Immature natural killer cell (primary cell): ENCODE data around the gene CSTF1. TPM values are rescaled to one million over a fixed set of nuclear protein-coding genes. Genes with fewer than 3 reads are reported as not detected.

Experiments
- DNase-seq, 3 donors: peaks; one replicate each; pipeline ENCODE4 v3.0.0; 2022; ENCODE audit warnings: mixed read lengths in 1 of 3
- H3K27ac Mint-ChIP-seq, 6 donors: one replicate each; pipeline ENCODE4 v1.8.0; 2020; ENCODE audit warnings: mixed read lengths in 6 of 6, mild to moderate bottlenecking in 5 of 6, inconsistent platforms in 4 of 6, moderate library complexity in 3 of 6
- H3K27me3 Mint-ChIP-seq, 3 donors: one replicate each; pipeline ENCODE4 v1.8.0; 2020 to 2021; ENCODE audit warnings: low read depth in 3 of 3, mild to moderate bottlenecking in 3 of 3, mixed read lengths in 3 of 3, moderate library complexity in 3 of 3, inconsistent platforms in 1 of 3
- H3K36me3 Mint-ChIP-seq, 3 donors: one replicate each; pipeline ENCODE4 v1.8.0; 2020; ENCODE audit warnings: mixed read lengths in 3 of 3, inconsistent platforms in 2 of 3, mild to moderate bottlenecking in 2 of 3
- H3K4me1 Mint-ChIP-seq, 2 donors: one replicate each; pipeline ENCODE4 v1.8.0; 2020; ENCODE audit warnings: inconsistent platforms in 2 of 2, mild to moderate bottlenecking in 2 of 2, mixed read lengths in 2 of 2, moderate library complexity in 1 of 2
- H3K4me3 Mint-ChIP-seq, 5 donors: one replicate each; pipeline ENCODE4 v1.8.0; 2020; ENCODE audit warnings: mild to moderate bottlenecking in 5 of 5, mixed read lengths in 5 of 5, inconsistent platforms in 3 of 5, moderate library complexity in 3 of 5
- H3K9me3 Mint-ChIP-seq, 6 donors: one replicate each; pipeline ENCODE4 v1.8.0; 2020; ENCODE audit warnings: mild to moderate bottlenecking in 6 of 6, mixed read lengths in 6 of 6, inconsistent platforms in 4 of 6, moderate library complexity in 3 of 6
- polyA plus RNA-seq, 3 donors: library from polyadenylated mRNA; unstranded; fragments of 300-500 nt; fragmentation: Illumina TruSeq; gene quantifications; one replicate each; pipeline ENCODE4 v1.2.3, GENCODE V29; 2021

CSTF1 gene
- polyA plus RNA-seq, 3 donors from 2014 or later, result 21.2 to 42.2 (median 30.6) TPM

GRCh38 chr20:56443654-56444540, 51.5 kb downstream of the CSTF1 start:
- Mint-ChIP-seq H3K4me1 (peaks cover 37 to 40% of the 10 kb centered on the region in 2 donors), H3K36me3 (peaks cover 5 to 23% (median 15%) of the 10 kb centered on the region in 3 donors), H3K4me3 (no peak overlapping the region), H3K9me3 (no peaks in the 10 kb centered on the region), H3K27me3 (peaks cover 0 to 12% (median 2%) of the 10 kb centered on the region in 3 donors), H3K27ac (peak overlapping the region in 1 of 6 donors; percentile 25)
- no peak for DNase-seq

GRCh38 chr20:56445130-56445529, 52.7 kb downstream of the CSTF1 start:
- H3K9me3 Mint-ChIP-seq, result no peaks in the 10 kb centered on the region
- peaks cover 0 to 8% (median 2%) of the 10 kb centered on the region in 3 donors for H3K27me3 Mint-ChIP-seq
- H3K36me3 Mint-ChIP-seq, result peaks cover 5 to 23% (median 15%) of the 10 kb centered on the region in 3 donors
- no peak overlapping the region for H3K4me3 Mint-ChIP-seq
- peaks cover 25 to 29% of the 10 kb centered on the region in 2 donors for H3K4me1 Mint-ChIP-seq
- peak overlapping the region in 3 of 6 donors; percentile 13 to 71 (median 53) for H3K27ac Mint-ChIP-seq
- DNase-seq, result no peak

- DNase-seq, result no peak
- peaks cover 0 to 7% (median 2%) of the 10 kb centered on the region in 3 donors for H3K27me3 Mint-ChIP-seq
- peak overlapping the region in 1 of 6 donors; percentile 40 for H3K27ac Mint-ChIP-seq
- H3K4me1 Mint-ChIP-seq, result peaks cover 21 to 25% of the 10 kb centered on the region in 2 donors
- no peaks in the 10 kb centered on the region for H3K9me3 Mint-ChIP-seq
- H3K4me3 Mint-ChIP-seq, result no peak overlapping the region
- peaks cover 5 to 23% (median 15%) of the 10 kb centered on the region in 3 donors for H3K36me3 Mint-ChIP-seq
Measured at GRCh38 chr20:56445540-56445939, 53.1 kb downstream of the CSTF1 start.

- H3K27ac Mint-ChIP-seq, result no peak overlapping the region
- DNase-seq, result no peak
- H3K4me1 Mint-ChIP-seq, result peaks cover 8 to 14% of the 10 kb centered on the region in 2 donors
- H3K27me3 Mint-ChIP-seq, result peaks cover 0 to 2% (median 1%) of the 10 kb centered on the region in 3 donors
- peaks cover 13 to 37% (median 28%) of the 10 kb centered on the region in 3 donors for H3K36me3 Mint-ChIP-seq
- H3K4me3 Mint-ChIP-seq, result no peak overlapping the region
- no peaks in the 10 kb centered on the region for H3K9me3 Mint-ChIP-seq
Measured at GRCh38 chr20:56447227-56447626, 54.8 kb downstream of the CSTF1 start.

GRCh38 chr20:56449459-56449858, 57.0 kb downstream of the CSTF1 start:
- peaks cover 13 to 38% (median 33%) of the 10 kb centered on the region in 3 donors for H3K36me3 Mint-ChIP-seq
- no peak overlapping the region for H3K27ac Mint-ChIP-seq
- H3K9me3 Mint-ChIP-seq, result no peaks in the 10 kb centered on the region
- peaks cover 0 to 2% (median 1%) of the 10 kb centered on the region in 3 donors for H3K27me3 Mint-ChIP-seq
- H3K4me1 Mint-ChIP-seq, result peaks cover 2 to 3% of the 10 kb centered on the region in 2 donors
- no peak overlapping the region for H3K4me3 Mint-ChIP-seq
- no peak for DNase-seq

- Mint-ChIP-seq H3K27me3 (peaks cover 0 to 1% (median 1%) of the 10 kb centered on the region in 3 donors), H3K9me3 (no peaks in the 10 kb centered on the region), H3K4me3 (no peak overlapping the region), H3K4me1 (peaks cover 8 to 10% of the 10 kb centered on the region in 2 donors), H3K27ac (no peak overlapping the region), H3K36me3 (peaks cover 13 to 29% (median 29%) of the 10 kb centered on the region in 3 donors)
- DNase-seq, result no peak
Measured at GRCh38 chr20:56451056-56451765, 58.8 kb downstream of the CSTF1 start.

GRCh38 chr20:56453352-56453751, 60.9 kb downstream of the CSTF1 start:
- peaks cover 12 to 35% (median 29%) of the 10 kb centered on the region in 3 donors for H3K36me3 Mint-ChIP-seq
- H3K9me3 Mint-ChIP-seq, result no peaks in the 10 kb centered on the region
- no peak overlapping the region for H3K4me3 Mint-ChIP-seq
- H3K4me1 Mint-ChIP-seq, result peaks cover 6 to 10% of the 10 kb centered on the region in 2 donors
- H3K27ac Mint-ChIP-seq, result no peak overlapping the region
- DNase-seq, result no peak
- H3K27me3 Mint-ChIP-seq, result peaks cover 0 to 3% (median 1%) of the 10 kb centered on the region in 3 donors

- peaks cover 10 to 17% of the 10 kb centered on the region in 2 donors for H3K4me1 Mint-ChIP-seq
- H3K27me3 Mint-ChIP-seq, result peaks cover 0 to 3% (median 2%) of the 10 kb centered on the region in 3 donors
- no peak overlapping the region for H3K4me3 Mint-ChIP-seq
- no peak for DNase-seq
- H3K9me3 Mint-ChIP-seq, result no peaks in the 10 kb centered on the region
- peak overlapping the region in 3 of 6 donors; percentile 1 to 37 (median 24) for H3K27ac Mint-ChIP-seq
- H3K36me3 Mint-ChIP-seq, result peaks cover 8 to 30% (median 24%) of the 10 kb centered on the region in 3 donors
Measured at GRCh38 chr20:56454754-56455153, 62.3 kb downstream of the CSTF1 start.

Other genes starting within 250 kb of the CSTF1 start
- gene MC3R, start 143.9 kb upstream of the CSTF1 start, polyA plus RNA-seq, result not detected
- gene FAM210B, start 33.7 kb upstream of the CSTF1 start, polyA plus RNA-seq, result 10 to 100 TPM; 15.2 to 29.7 (median 15.8) TPM
- 1 to 10 TPM; 1.1 to 2.2 (median 1.8) TPM for gene AURKA, start 430 bp upstream of the CSTF1 start, polyA plus RNA-seq
- 1 to 10 TPM; 3.2 to 5.5 (median 3.5) TPM for gene CASS4, start 19.6 kb downstream of the CSTF1 start, polyA plus RNA-seq
- gene RTF2, start 76.0 kb downstream of the CSTF1 start, polyA plus RNA-seq, result 100 to 1,000 TPM; 155 to 163 (median 161) TPM
- gene FAM209A, start 132.1 kb downstream of the CSTF1 start, polyA plus RNA-seq, result under 1 TPM in 2 of 3 donors, not detected in 1; 0.39 to 0.57 TPM
- under 1 TPM in 2 of 3 donors, not detected in 1; 0.56 to 0.57 TPM for gene FAM209B, start 140.6 kb downstream of the CSTF1 start, polyA plus RNA-seq
- gene TFAP2C, start 236.7 kb downstream of the CSTF1 start, polyA plus RNA-seq, result not detected